Measurements from ENCODE around the gene EIF2B1. TPM values are rescaled to one million over a fixed set of nuclear protein-coding genes. Genes with fewer than 3 reads are reported as not detected.

EIF2B1 gene
- total RNA-seq, 1 experiment from 2014 or later: 70.8 TPM

DNA sequence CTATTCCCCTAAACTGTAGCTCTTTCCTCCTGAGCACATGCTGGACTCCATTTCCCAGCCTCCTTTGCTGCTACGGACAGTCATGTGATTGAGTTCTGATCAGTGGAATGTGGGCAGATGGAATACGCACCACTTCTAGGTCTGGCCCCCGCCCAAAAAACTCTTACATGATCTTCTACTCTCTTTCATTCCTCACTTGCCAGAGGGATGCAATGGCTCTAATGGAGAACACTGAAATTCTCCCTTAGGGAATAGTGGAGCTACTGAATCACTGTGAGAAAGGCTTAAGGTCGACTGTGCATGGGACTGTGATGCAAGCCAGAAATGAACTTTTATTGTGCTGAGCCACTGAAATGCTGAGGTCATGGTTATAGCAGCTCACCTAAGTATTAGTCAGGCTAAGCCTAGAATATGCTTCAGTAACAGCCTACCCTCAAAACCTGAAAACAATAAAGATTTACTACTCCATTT lies 62.1 kb downstream of the EIF2B1 start:
- Histone ChIP-seq H3K27me3 (ENCODE audit: low read length) (no peaks in the 10 kb centered on the region), H3K9me3 (ENCODE audit: low read length) (no peaks in the 10 kb centered on the region), H3F3A (ENCODE audit: low read length, unreplicated experiment) (no peaks in the 10 kb centered on the region), H3K27ac (ENCODE audit: low read length) (no peak overlapping the region), H3K9me2 (replicated peaks; ENCODE audit: low read length) (no peaks in the 10 kb centered on the region), H3K4me3 (ENCODE audit: low read length) (no peak overlapping the region), H3K79me2 (ENCODE audit: low read length) (no peaks in the 10 kb centered on the region), H3K9ac (ENCODE audit: low read length) (no peak overlapping the region), H2AFZ (ENCODE audit: low read length) (0 out of 2 replicates have a peak overlapping the region, but pooled peaks have one; percentile 1), H4K20me1 (ENCODE audit: low read length) (no peaks in the 10 kb centered on the region), H3K4me1 (ENCODE audit: insufficient read depth, low read length) (no peaks in the 10 kb centered on the region), H3K36me3 (ENCODE audit: low read depth, low read length) (no peaks in the 10 kb centered on the region), H3K4me2 (ENCODE audit: low read length) (no peak overlapping the region)
- DNase-seq (peak; percentile 35), ATAC-seq (no peak)
- BruUV-seq (replicated peaks): no TSS peak
- ChIA-PET CTCF (interaction anchor here (0.5 kb wide), 1 partner anchor 201 kb away, joined by 3 read pairs; no protein-coding TSS in a partner anchor), POLR2A (ENCODE audit: unreplicated experiment) (no interaction called here)
- intact Hi-C loops (cut with micrococcal nuclease): no loop called here
- no peak for TF ChIP-seq CTCF (conservative IDR thresholded peaks at IDR 0.05; ENCODE audit: low read depth, low read length)
- no peak for TF ChIP-seq EZH2 (IDR thresholded peaks at IDR 0.05; ENCODE audit: low read length, unreplicated experiment)
- no peak for TF ChIP-seq EZH2phosphoT487 (IDR thresholded peaks at IDR 0.05; ENCODE audit: borderline replicate concordance, low read length)

Other genes with a start within 250 kb of the EIF2B1 start
- gene KMT5A, start 249.6 kb downstream of the EIF2B1 start, total RNA-seq (2014; rRNA removed): 59.3 and 73.5 TPM in 2 replicates
- 2.2 and 3.2 TPM in 2 replicates for gene RILPL2, start 197.0 kb downstream of the EIF2B1 start, total RNA-seq (2014; rRNA removed)
- 15.9 and 22.9 TPM in 2 replicates for gene SNRNP35, start 175.5 kb downstream of the EIF2B1 start, total RNA-seq (2014; rRNA removed)
- gene RILPL1, start 100.0 kb downstream of the EIF2B1 start, total RNA-seq (2014; rRNA removed): 14.7 and 18.8 TPM in 2 replicates
- gene TMED2, start 49.1 kb downstream of the EIF2B1 start, total RNA-seq (2014; rRNA removed): 299 and 338 TPM in 2 replicates
- 41.1 and 50.0 TPM in 2 replicates for gene DDX55, start 31.6 kb downstream of the EIF2B1 start, total RNA-seq (2014; rRNA removed)
- 24.2 and 37.6 TPM in 2 replicates for gene GTF2H3, start 143 bp upstream of the EIF2B1 start, total RNA-seq (2014; rRNA removed)
- gene TCTN2, start 37.4 kb upstream of the EIF2B1 start, total RNA-seq (2014; rRNA removed): 13.9 and 15.8 TPM in 2 replicates
- 27.8 and 34.2 TPM in 2 replicates for gene ATP6V0A2, start 78.7 kb upstream of the EIF2B1 start, total RNA-seq (2014; rRNA removed)
- gene DNAH10, start 128.6 kb upstream of the EIF2B1 start, total RNA-seq (2014; rRNA removed): 0.15 and 0.17 TPM in 2 replicates